ENCODE data around the gene DCAF8L2. TPM values are rescaled to one million over a fixed set of nuclear protein-coding genes. Genes with fewer than 3 reads are reported as not detected.

The DCAF8L2 gene
- total and polyA plus RNA-seq, 2 donors (not counting 1 experiment from before 2014, with no cell fraction given), result not detected

- no peaks in the 10 kb centered on the region for H3K79me2 ChIP-seq (ENCODE audit: control insufficient read depth, insufficient read depth, low read length)
- DNase-seq (ENCODE audit: low read depth in 2 of 2), result no peak
- H3K4me3 ChIP-seq (replicated peaks in 1 of 4; ENCODE audit: control extremely low read depth in 1 of 4, insufficient read depth in 1 of 4, low read depth in 3 of 4, low read length in 4 of 4), result no peak overlapping the region
- no peaks in the 10 kb centered on the region for H3K4me1 ChIP-seq (ENCODE audit: control insufficient read depth, extremely low read depth, insufficient read depth, low read length)
- no peak for TF ChIP-seq EZH2 (IDR thresholded peaks at IDR 0.05; ENCODE audit: low read length, missing control alignments)
- no peak for TF ChIP-seq CTCF (conservative IDR thresholded peaks at IDR 0.05 in 1 of 2, IDR thresholded peaks at IDR 0.05 in 1 of 2; ENCODE audit: low read depth in 1 of 2, low read length in 2 of 2)
- no peak overlapping the region for H2AFZ ChIP-seq (ENCODE audit: low read length)
- H3K27me3 ChIP-seq (ENCODE audit: control insufficient read depth, insufficient read depth, low read length), result no peaks in the 10 kb centered on the region
- no peaks in the 10 kb centered on the region for H3K36me3 ChIP-seq (ENCODE audit: control insufficient read depth, insufficient read depth, low read length)
- no peak overlapping the region for H3K9ac ChIP-seq (ENCODE audit: insufficient read depth, low read length)
- H4K20me1 ChIP-seq (ENCODE audit: control insufficient read depth, extremely low read depth, insufficient read depth, low read length), result no peaks in the 10 kb centered on the region
- no peaks in the 10 kb centered on the region for H3K9me3 ChIP-seq (ENCODE audit: control insufficient read depth, insufficient read depth, low read depth, low read length)
- no peak overlapping the region for H3K4me2 ChIP-seq (ENCODE audit: extremely low read depth, insufficient read depth, low read length)
- H3K27ac ChIP-seq (ENCODE audit: insufficient read depth, low read length), result no peak overlapping the region
Observed at GRCh38 chrX:27715610-27716009, 125.5 kb downstream of the DCAF8L2 start.

GRCh38 chrX:27728291-27728690 is 138.1 kb downstream of the DCAF8L2 start:
- H3K27ac ChIP-seq (ENCODE audit: insufficient read depth, low read length), result no peak overlapping the region
- no peak overlapping the region for H3K4me2 ChIP-seq (ENCODE audit: extremely low read depth, insufficient read depth, low read length)
- peak; percentile 55 to 66 for DNase-seq (ENCODE audit: low read depth in 2 of 2)
- H3K9ac ChIP-seq (ENCODE audit: insufficient read depth, low read length), result no peak overlapping the region
- H3K27me3 ChIP-seq (ENCODE audit: control insufficient read depth, insufficient read depth, low read length), result no peaks in the 10 kb centered on the region
- H3K4me3 ChIP-seq (replicated peaks in 1 of 4; ENCODE audit: control extremely low read depth in 1 of 4, insufficient read depth in 1 of 4, low read depth in 3 of 4, low read length in 4 of 4), result no peak overlapping the region
- TF ChIP-seq EZH2 (IDR thresholded peaks at IDR 0.05; ENCODE audit: low read length, missing control alignments) (no peak), CTCF (conservative IDR thresholded peaks at IDR 0.05 in 1 of 2, IDR thresholded peaks at IDR 0.05 in 1 of 2; ENCODE audit: low read depth in 1 of 2, low read length in 2 of 2) (no peak)
- no peak overlapping the region for H2AFZ ChIP-seq (ENCODE audit: low read length)
- H3K79me2 ChIP-seq (ENCODE audit: control insufficient read depth, insufficient read depth, low read length), result no peaks in the 10 kb centered on the region
- no peaks in the 10 kb centered on the region for H3K36me3 ChIP-seq (ENCODE audit: control insufficient read depth, insufficient read depth, low read length)
- no peaks in the 10 kb centered on the region for H4K20me1 ChIP-seq (ENCODE audit: control insufficient read depth, extremely low read depth, insufficient read depth, low read length)
- no peaks in the 10 kb centered on the region for H3K4me1 ChIP-seq (ENCODE audit: control insufficient read depth, extremely low read depth, insufficient read depth, low read length)
- no peaks in the 10 kb centered on the region for H3K9me3 ChIP-seq (ENCODE audit: control insufficient read depth, insufficient read depth, low read depth, low read length)

- no peaks in the 10 kb centered on the region for H3K36me3 ChIP-seq (ENCODE audit: control insufficient read depth, insufficient read depth, low read length)
- TF ChIP-seq CTCF (conservative IDR thresholded peaks at IDR 0.05 in 1 of 2, IDR thresholded peaks at IDR 0.05 in 1 of 2; ENCODE audit: low read depth in 1 of 2, low read length in 2 of 2) (no peak), EZH2 (IDR thresholded peaks at IDR 0.05; ENCODE audit: low read length, missing control alignments) (no peak)
- no peak overlapping the region for H3K4me2 ChIP-seq (ENCODE audit: extremely low read depth, insufficient read depth, low read length)
Observed at GRCh38 chrX:27731962-27732361, 141.8 kb downstream of the DCAF8L2 start.

More at GRCh38 chrX:27731962-27732361, 141.8 kb downstream of the DCAF8L2 start:
- no peaks in the 10 kb centered on the region for H3K79me2 ChIP-seq (ENCODE audit: control insufficient read depth, insufficient read depth, low read length)
- no peak overlapping the region for H3K27ac ChIP-seq (ENCODE audit: insufficient read depth, low read length)
- H3K27me3 ChIP-seq (ENCODE audit: control insufficient read depth, insufficient read depth, low read length), result no peaks in the 10 kb centered on the region
- no peak overlapping the region for H3K9ac ChIP-seq (ENCODE audit: insufficient read depth, low read length)
- no peaks in the 10 kb centered on the region for H3K9me3 ChIP-seq (ENCODE audit: control insufficient read depth, insufficient read depth, low read depth, low read length)
- no peak overlapping the region for H3K4me3 ChIP-seq (replicated peaks in 1 of 4; ENCODE audit: control extremely low read depth in 1 of 4, insufficient read depth in 1 of 4, low read depth in 3 of 4, low read length in 4 of 4)
- H3K4me1 ChIP-seq (ENCODE audit: control insufficient read depth, extremely low read depth, insufficient read depth, low read length), result no peaks in the 10 kb centered on the region
- no peak for DNase-seq (ENCODE audit: low read depth in 2 of 2)
- no peaks in the 10 kb centered on the region for H4K20me1 ChIP-seq (ENCODE audit: control insufficient read depth, extremely low read depth, insufficient read depth, low read length)
- no peak overlapping the region for H2AFZ ChIP-seq (ENCODE audit: low read length)

Measured in fibroblast of lung (primary cell).